Lung microvascular endothelial cell (primary cell): Measurements from ENCODE around the gene LGALS9. TPM values are rescaled to one million over a fixed set of nuclear protein-coding genes. Genes with fewer than 3 reads are reported as not detected.
"Not testable (repeated sequence)": the region's sequence is repeated elsewhere in the genome, so short reads cannot be mapped to it uniquely, and the experiment has no call there.

ENCODE experiments used
- DNase-seq, 2 donors: peaks; one replicate each; pipeline versions ENCODE4 v3.0.0 to v3.0.0-alpha.2; 2010; ENCODE audit warnings: low read depth in 2 of 2
- total RNA-seq: library from RNA; depleted of rRNA; stranded (reverse); fragments of >200 nt; gene quantifications from 2 replicates; pipeline ENCODE4 v1.2.1, GENCODE V29; 2014

Gene LGALS9
- total RNA-seq, 1 donor from 2014 or later, result 24.8 TPM

DNA sequence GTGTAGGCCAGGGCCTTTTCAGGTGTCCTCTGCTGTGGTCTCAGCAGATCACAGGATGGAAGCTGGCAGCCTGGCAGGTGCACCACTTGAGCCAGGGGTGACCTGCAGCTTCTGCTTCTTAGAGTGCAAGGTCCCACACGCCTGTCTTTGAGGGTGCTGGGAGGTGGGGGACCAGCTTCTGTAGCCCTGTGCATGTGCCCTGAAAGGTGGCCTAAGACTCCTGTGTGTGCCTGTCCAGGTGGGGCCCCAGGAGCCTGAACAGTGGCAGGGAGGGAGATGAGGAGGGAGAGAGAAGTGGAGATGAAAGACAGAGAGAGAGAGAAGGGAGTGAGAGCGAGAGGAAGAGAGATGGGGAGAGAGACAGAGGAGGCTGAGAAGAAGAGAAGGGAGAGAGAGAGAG lies 46.2 kb downstream of the LGALS9 start:
- DNase-seq, result no peak

DNA sequence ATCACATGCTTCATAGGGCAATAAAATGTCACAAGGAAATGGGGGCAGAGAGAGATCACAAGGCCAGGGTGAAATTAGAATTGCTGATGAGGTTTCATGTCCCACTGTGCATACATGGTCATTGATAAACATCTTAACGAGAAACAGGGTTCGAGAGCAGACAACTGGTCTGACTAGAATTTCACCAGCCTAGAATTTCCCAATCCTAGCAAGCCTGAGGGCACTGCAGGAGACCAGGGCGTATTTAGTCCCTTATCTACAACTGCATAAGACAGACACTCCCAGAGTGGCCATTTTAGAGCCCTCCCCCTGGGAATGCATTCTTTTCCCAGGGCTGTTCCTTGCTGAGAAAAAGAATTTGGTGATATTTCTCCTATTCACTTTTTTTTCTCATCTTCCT lies 55.3 kb downstream of the LGALS9 start:
- not testable (repeated sequence) for DNase-seq

DNA sequence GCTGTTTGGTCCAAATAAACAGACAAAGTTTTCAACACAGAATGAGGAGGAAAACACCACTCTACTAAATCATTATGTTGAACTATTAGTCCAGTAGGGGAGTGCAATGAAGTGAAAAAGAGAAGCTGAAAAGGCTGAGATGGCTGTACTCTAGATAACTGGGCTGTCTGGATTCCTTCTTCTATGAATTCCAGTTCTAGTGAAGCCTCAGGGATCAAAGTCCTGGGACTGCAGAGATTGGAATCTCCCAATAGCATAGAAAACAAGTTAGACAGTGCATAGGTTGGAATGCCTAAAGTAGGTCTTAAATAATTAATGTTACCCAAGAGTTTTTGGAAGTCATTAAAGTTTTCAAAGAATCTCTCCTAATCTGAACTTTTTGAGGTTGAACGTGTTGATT lies 59.9 kb downstream of the LGALS9 start:
- no peak for DNase-seq

DNA sequence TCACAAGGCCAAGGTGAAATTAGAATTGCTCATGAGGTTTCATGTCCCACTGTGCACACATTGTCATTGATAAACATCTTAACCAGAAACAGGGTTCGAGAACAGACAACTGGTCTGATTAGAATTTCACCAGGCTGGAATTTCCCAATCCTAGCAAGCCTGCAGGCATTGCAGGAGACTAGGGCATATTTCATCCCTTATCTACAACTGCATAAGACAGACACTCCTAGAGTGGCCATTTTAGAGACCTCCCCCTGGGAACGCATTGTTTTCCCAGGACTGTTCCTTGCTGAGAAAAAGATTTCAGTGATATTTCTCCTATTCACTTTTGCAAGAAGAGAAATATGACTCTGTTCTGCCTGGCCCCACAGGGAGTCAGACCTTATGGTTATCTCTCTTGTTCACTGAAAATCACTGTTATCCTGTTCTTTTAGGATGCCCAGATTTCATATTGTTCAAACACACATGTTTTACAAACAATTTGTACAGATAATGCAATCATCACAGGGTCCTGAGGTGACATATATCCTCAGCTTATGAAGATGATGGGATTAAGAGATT lies 64.3 kb downstream of the LGALS9 start:
- DNase-seq, result not testable (repeated sequence)

Other genes with a start within 250 kb of the LGALS9 start
- 7.2 and 18.1 TPM in 2 replicates for gene KSR1, start 174.7 kb upstream of the LGALS9 start, total RNA-seq
- 0.20 and 0.22 TPM in 2 replicates for gene NOS2, start 169.3 kb downstream of the LGALS9 start, total RNA-seq